HepG2 (cell line): ENCODE data around the gene ABHD4. TPM values are rescaled to one million over a fixed set of nuclear protein-coding genes. Genes with fewer than 3 reads are reported as not detected.
A peak's percentile ranks its signal among the peaks of the same experiment; 100 is the strongest.

Source experiments
- CENPT ChIP-seq: sonication (generic); formaldehyde crosslinking; IDR thresholded peaks from 2 replicates; pipeline ENCODE4 v1.8.0; 2022; ENCODE audit warnings: low read depth, mild to moderate bottlenecking, moderate library complexity, missing genetic modification reagents
- CSRNP1 ChIP-seq: sonication (generic); formaldehyde crosslinking; IDR thresholded peaks from 2 replicates; pipeline ENCODE4 v1.8.1; 2023; ENCODE audit warnings: mild to moderate bottlenecking, missing genetic modification reagents
- DMAP1 ChIP-seq: IDR thresholded peaks from 2 replicates; pipeline ENCODE4 v1.6.1; 2016
- ESRRA ChIP-seq: sonication (generic); formaldehyde crosslinking; IDR thresholded peaks from 2 replicates; pipeline ENCODE4 v1.5.1; 2020; ENCODE audit warnings: mild to moderate bottlenecking, low read depth, missing genetic modification reagents
- KLF12 ChIP-seq: sonication (generic); formaldehyde crosslinking; IDR thresholded peaks from 2 replicates; pipeline ENCODE4 v1.4.0; 2020; ENCODE audit warnings: missing genetic modification reagents, borderline replicate concordance
- KLF13 ChIP-seq: sonication (generic); formaldehyde crosslinking; IDR thresholded peaks from 2 replicates; pipeline ENCODE4 v1.4.0; 2020; ENCODE audit warnings: mild to moderate bottlenecking, missing genetic modification reagents
- MTA1 ChIP-seq: sonication (generic); formaldehyde crosslinking; IDR thresholded peaks from 2 replicates; pipeline ENCODE4 v1.4.0; 2020; ENCODE audit warnings: missing genetic modification reagents, mild to moderate bottlenecking, borderline replicate concordance
- ZNF691 ChIP-seq: sonication (generic); formaldehyde crosslinking; IDR thresholded peaks from 2 replicates; pipeline ENCODE4 v1.4.0; 2020; ENCODE audit warnings: missing genetic modification reagents, low read depth, mild to moderate bottlenecking, borderline replicate concordance
- ZSCAN20 ChIP-seq: sonication (generic); formaldehyde crosslinking; IDR thresholded peaks from 2 replicates; pipeline ENCODE4 v1.4.0; 2020; ENCODE audit warnings: missing genetic modification reagents, mild to moderate bottlenecking, borderline replicate concordance
- polyA plus RNA-seq, 8 experiments: library from polyadenylated mRNA; depleted of rRNA in 3 of 8; stranded (reverse) in 7 of 8; unstranded in 1 of 8; fragments of >200 nt; fragmentation: Illumina TruSeq in 4 of 8; extraction: Trizol in 4 of 8; gene quantifications; 2 replicates each; pipeline versions ENCODE4 v1.2.1 to v1.2.3, GENCODE V29; 2011 to 2016; ENCODE audit warnings: low read depth in 4 of 8, missing spikeins in 1 of 8, mixed read lengths in 1 of 8; ENCODE audit not compliant: insufficient read depth in 1 of 8
- total RNA-seq, 5 experiments: library from RNA; depleted of rRNA; stranded (reverse); fragments of >200 nt; fragmentation: Illumina TruSeq; extraction: Trizol; gene quantifications; 2 replicates each; pipeline ENCODE4 v1.2.3, GENCODE V29; 2016; ENCODE audit warnings: low read depth in 1 of 5
- TF ChIP-seq, protein P1 (sequence below): sonication (generic); formaldehyde crosslinking; IDR thresholded peaks from 2 replicates; pipeline ENCODE4 v1.8.0; 2022; ENCODE audit warnings: missing genetic modification reagents, mild to moderate bottlenecking, inconsistent platforms, borderline replicate concordance

ABHD4 gene
- total and polyA plus RNA-seq, 2 of the 13 experiments (the other 11 are each of a cell fraction or from before 2014, with no cell fraction given) = 16.1 to 47.5 TPM

DNA sequence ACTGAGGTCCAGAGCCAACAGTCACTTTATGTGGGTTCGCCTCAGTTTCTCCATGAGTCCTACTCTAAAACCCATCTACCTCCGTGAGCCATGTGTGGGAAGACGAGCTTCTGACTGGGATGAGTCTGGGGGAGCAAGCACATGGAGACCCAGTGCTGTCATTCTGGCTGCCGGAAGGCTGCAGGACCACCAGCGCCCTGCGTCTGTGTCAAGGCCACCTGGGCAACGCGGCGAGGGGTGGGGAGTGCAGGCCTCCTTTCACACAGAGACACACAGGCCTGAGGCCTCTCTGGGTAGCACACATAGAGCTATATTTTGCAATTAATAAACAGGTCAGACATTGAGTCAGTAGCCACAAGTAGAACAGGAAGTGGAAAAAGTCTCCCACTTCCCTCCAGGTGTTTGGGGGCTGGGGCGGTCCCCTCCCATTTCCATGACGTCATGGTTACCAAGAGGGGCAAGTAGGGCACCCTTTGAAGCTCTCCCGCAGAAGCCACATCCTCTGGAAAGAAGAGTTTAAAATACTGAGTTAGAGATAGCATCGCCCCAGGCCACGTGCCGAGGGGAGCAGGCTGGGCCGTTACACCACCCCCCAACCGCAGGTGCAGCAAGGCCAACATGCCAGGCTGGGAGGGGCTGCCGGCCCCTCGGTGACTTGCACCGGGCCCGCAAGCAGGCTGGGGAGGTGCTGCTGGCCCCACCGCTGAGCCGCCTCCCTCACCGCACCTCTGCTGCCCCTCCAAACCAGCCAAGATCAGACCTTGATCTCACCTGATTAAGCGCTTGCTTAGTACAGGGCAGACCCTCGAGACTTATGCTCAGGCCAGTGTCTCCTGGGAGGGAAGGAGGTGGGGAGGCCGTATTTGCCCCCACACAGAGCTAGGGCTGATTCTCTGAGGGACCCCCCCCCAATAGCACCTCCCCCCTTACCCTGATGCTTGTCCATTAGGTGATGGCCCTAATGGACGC lies 41.8 kb upstream of the ABHD4 start (continued):
- TF ChIP-seq MTA1 (peak; percentile 52; the same call in 1 of the 2 replicates), CSRNP1 (CRISPR knock-in tag) (0 out of 2 replicates have a peak, but pooled peaks have one; percentile 41), ZNF691 (CRISPR knock-in tag) (no peak), CENPT (CRISPR knock-in tag) (0 out of 2 replicates have a peak, but pooled peaks have one; percentile 32), KLF12 (CRISPR knock-in tag) (peak; percentile 14; the same call in 1 of the 2 replicates), ESRRA (no peak), ZSCAN20 (CRISPR knock-in tag) (no peak), KLF13 (CRISPR knock-in tag) (no peak; the same call in 1 of the 2 replicates), DMAP1 (CRISPR knock-in tag) (0 out of 2 replicates have a peak, but pooled peaks have one; percentile 38)
- TF ChIP-seq, protein P1, sequence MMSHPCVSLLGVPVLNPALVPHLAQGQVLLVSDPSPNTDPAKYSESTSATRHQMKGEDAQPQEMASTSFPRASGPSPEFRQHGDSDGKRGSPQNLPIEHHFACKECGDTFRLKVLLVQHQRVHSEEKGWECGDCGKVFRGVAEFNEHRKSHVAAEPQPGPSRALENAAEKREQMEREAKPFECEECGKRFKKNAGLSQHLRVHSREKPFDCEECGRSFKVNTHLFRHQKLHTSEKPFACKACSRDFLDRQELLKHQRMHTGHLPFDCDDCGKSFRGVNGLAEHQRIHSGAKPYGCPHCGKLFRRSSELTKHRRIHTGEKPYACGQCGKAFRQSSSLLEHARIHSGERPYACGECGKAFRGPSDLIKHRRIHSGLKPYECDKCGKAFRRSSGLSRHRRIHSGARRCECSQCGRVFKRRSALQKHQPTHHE (CRISPR knock-in tag) = peak; percentile 44; the same call in 1 of the 2 replicates
